Prostate gland (tissue), 2 donors: Measurements from ENCODE around the gene CAMKK1. TPM values are rescaled to one million over a fixed set of nuclear protein-coding genes. Genes with fewer than 3 reads are reported as not detected.

ENCODE experiments used
- DNase-seq: peaks from one replicate; pipeline ENCODE4 v3.0.0-alpha.2; 2019; ENCODE audit warnings: low spot score
- H3K27ac ChIP-seq, 2 donors: fragments of 200-600 bp; sonication (generic); 2 replicates each; pipeline ENCODE4 v1.5.1; 2017 to 2019
- H3K27me3 ChIP-seq: fragments of 200-600 bp; sonication (generic); replicated peaks from 2 replicates; pipeline ENCODE4 v1.5.1; 2019; ENCODE audit not compliant: insufficient read depth
- H3K36me3 ChIP-seq, 2 donors: fragments of 200-600 bp; sonication (generic); 1 replicate in 1 of 2; 2 replicates in 1 of 2; pipeline versions ENCODE4 v1.5.1 to v1.8.1; 2017 to 2019
- H3K4me1 ChIP-seq: fragments of 200-600 bp; sonication (generic); replicated peaks from 2 replicates; pipeline ENCODE4 v1.5.1; 2019
- H3K4me3 ChIP-seq, 2 donors: fragments of 200-600 bp; sonication (generic); 2 replicates each; pipeline ENCODE4 v1.5.1; 2017 to 2019
- H3K9me3 ChIP-seq: fragments of 200-600 bp; sonication (generic); 2 replicates; pipeline ENCODE4 v1.5.1; 2017
- CTCF ChIP-seq, 4 experiments: fragments of 200-600 bp in 2 of 4; fragments of 450-650 bp in 2 of 4; sonication (generic) in 2 of 4; IDR thresholded peaks; 1 replicate in 3 of 4; 2 replicates in 1 of 4; pipeline ENCODE4 v1.5.1; 2016 to 2019; ENCODE audit warnings: antibody characterized with exemption in 4 of 4, mild to moderate bottlenecking in 2 of 4, moderate library complexity in 2 of 4
- POLR2A ChIP-seq: fragments of 450-650 bp; IDR thresholded peaks from one replicate; pipeline ENCODE4 v1.6.1; 2016; ENCODE audit warnings: antibody characterized with exemption, mild to moderate bottlenecking
- POLR2AphosphoS5 ChIP-seq: sonication (generic); formaldehyde crosslinking; IDR thresholded peaks from one replicate; pipeline ENCODE4 v1.6.1; 2017; ENCODE audit warnings: antibody characterized with exemption
- WGBS: methylation state at CpG from one replicate; pipeline ENCODE4 v1.1.5; 2018; 5-methylcytosine and 5-hydroxymethylcytosine counted together
- intact Hi-C: fragments of 100-400 bp; cut with DNase I; formaldehyde crosslinking; loops from one replicate; pipeline ENCODE4 v1.14.2; 2022
- total RNA-seq, 2 donors: library from RNA; depleted of rRNA; stranded (reverse); fragments of >200 nt; gene quantifications; one replicate each; pipeline ENCODE4 v1.1.0, GENCODE V29; 2016

Gene CAMKK1
- total RNA-seq, 2 donors from 2014 or later: 2.0 to 12.8 TPM

GRCh38 chr17:3918372-3919122 lies 25.7 kb upstream of the CAMKK1 start:
- H3K27ac ChIP-seq: peak overlapping the region; percentile 23 to 42
- no peak for DNase-seq
- H3K4me3 ChIP-seq: no peak overlapping the region
- 70% methylated on average over 8 of the region's 8 CpGs for WGBS
- H3K36me3 ChIP-seq: no peaks in the 10 kb centered on the region
- intact Hi-C loops: loop anchor here (5.0 kb wide), 1 partner anchor 159 kb away; no protein-coding TSS in a partner anchor
- H3K9me3 ChIP-seq: no peaks in the 10 kb centered on the region
- H3K27me3 ChIP-seq: no peaks in the 10 kb centered on the region
- TF ChIP-seq CTCF (IDR thresholded peaks at IDR 0.05): no peak
- no peak for TF ChIP-seq POLR2A
- TF ChIP-seq POLR2AphosphoS5: no peak
- no peaks in the 10 kb centered on the region for H3K4me1 ChIP-seq

- no peaks in the 10 kb centered on the region for H3K9me3 ChIP-seq
- H3K36me3 ChIP-seq: no peaks in the 10 kb centered on the region
- H3K4me1 ChIP-seq: no peaks in the 10 kb centered on the region
- TF ChIP-seq POLR2A (no peak), CTCF (IDR thresholded peaks at IDR 0.05) (no peak), POLR2AphosphoS5 (no peak)
- H3K27ac ChIP-seq: peak overlapping the region in 1 of 2 donors; percentile 35
- intact Hi-C loops: loop anchor here (5.0 kb wide), 1 partner anchor 160 kb away; no protein-coding TSS in a partner anchor
- DNase-seq: no peak
- H3K27me3 ChIP-seq: no peaks in the 10 kb centered on the region
- WGBS: 38% methylated on average over 11 of the region's 11 CpGs
- H3K4me3 ChIP-seq: no peak overlapping the region
Observed at GRCh38 chr17:3917391-3917931, 24.6 kb upstream of the CAMKK1 start.

GRCh38 chr17:3916825-3917224 lies 24.0 kb upstream of the CAMKK1 start:
- Histone ChIP-seq H3K4me3 (no peak overlapping the region), H3K4me1 (no peaks in the 10 kb centered on the region), H3K9me3 (no peaks in the 10 kb centered on the region), H3K27ac (peak overlapping the region in 1 of 2 donors; percentile 35), H3K27me3 (no peaks in the 10 kb centered on the region), H3K36me3 (no peaks in the 10 kb centered on the region)
- intact Hi-C loops: loop anchor here (5.0 kb wide), 1 partner anchor 160 kb away; no protein-coding TSS in a partner anchor
- TF ChIP-seq CTCF (IDR thresholded peaks at IDR 0.05): no peak
- no peak for TF ChIP-seq POLR2A
- no peak for TF ChIP-seq POLR2AphosphoS5
- no peak for DNase-seq
- 90% methylated on average over 10 of the region's 10 CpGs for WGBS

- no peak for TF ChIP-seq CTCF (IDR thresholded peaks at IDR 0.05)
- TF ChIP-seq POLR2A: no peak
- no peak for TF ChIP-seq POLR2AphosphoS5
- Histone ChIP-seq H3K4me3 (no peak within 1 kb of the TSS), H3K9me3 (no peaks in the 10 kb centered on the region), H3K4me1 (no peaks in the 10 kb centered on the region), H3K27me3 (no peaks in the 10 kb centered on the region), H3K36me3 (no peaks in the 10 kb centered on the region), H3K27ac (peak within 1 kb of the TSS in 1 of 2 donors; percentile 35)
- WGBS: 70% methylated on average over 28 of the region's 28 CpGs
- no peak for DNase-seq
- intact Hi-C loops: loop anchor here (5.0 kb wide), 1 partner anchor 161 kb away; no protein-coding TSS in a partner anchor
Observed at GRCh38 chr17:3915995-3916696, 23.3 kb upstream of the CAMKK1 start, which contains the start of gene P2RX1. Gene P2RX1 (minus strand): TSS chr17:3916465. CDS start chr17:3916225, 240 bp downstream.
